Stimulated activated CD4-positive, alpha-beta T cell treated with anti-CD3 and anti-CD28 coated beads, Interleukin-4, amount 100 ng/mL, for 24 hours (primary cell): ENCODE data around the gene CEP104.

Experiments
- DNase-seq: peaks from one replicate; pipeline ENCODE4 v3.0.0-alpha.2; 2020

CEP104 gene

DNA sequence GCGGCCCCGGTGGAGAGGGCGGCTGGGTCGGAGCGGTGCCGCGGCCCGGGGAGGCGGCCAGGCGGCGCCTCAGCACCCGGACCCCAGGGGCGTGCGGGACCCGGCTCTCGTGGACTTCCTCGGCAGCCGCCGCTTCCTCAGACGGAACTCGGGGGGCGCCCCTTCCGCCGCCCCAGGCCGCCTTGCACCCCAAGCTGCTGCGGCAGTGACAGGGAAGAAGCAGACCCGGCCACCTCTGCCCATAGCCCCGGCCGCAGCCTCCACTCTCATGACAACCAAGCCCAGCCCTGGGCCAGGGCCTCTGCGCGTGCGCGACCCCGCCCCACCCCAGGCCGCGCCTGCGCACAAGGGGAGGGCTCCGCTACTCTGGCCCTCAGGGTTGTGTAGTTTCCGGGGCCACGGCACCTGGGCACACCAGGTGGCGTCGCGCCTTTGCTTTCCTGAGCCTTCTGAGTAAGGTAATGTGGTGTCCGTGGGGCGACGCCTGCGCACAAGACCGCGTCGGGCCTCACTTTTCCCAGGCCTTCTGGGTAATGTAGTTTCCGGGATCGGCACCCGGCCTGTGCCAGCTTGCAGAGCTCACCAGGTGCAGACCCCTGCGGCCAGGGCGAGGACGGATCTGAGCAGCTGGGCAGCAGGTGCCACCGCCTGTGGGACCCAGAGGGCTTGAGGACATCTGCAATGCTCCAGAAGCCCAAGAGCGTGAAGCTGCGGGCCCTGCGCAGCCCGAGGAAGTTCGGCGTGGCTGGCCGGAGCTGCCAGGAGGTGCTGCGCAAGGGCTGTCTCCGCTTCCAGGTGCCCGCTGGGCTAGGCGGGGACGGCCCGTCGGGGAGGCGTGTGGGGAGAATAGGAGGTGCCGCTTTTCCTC lies at the start of gene CEP104, which contains the start of gene DFFB:
Gene CEP104, minus strand, starts transcription at position 289 of the 868 bp plus-strand sequence. CDS start 4,804 bp downstream, outside the sequence.
Gene DFFB, plus strand, starts transcription at position 554 of the 868 bp plus-strand sequence. Its CDS starts 128 bp downstream, at position 682.
- peak; percentile 96 for DNase-seq

DNA sequence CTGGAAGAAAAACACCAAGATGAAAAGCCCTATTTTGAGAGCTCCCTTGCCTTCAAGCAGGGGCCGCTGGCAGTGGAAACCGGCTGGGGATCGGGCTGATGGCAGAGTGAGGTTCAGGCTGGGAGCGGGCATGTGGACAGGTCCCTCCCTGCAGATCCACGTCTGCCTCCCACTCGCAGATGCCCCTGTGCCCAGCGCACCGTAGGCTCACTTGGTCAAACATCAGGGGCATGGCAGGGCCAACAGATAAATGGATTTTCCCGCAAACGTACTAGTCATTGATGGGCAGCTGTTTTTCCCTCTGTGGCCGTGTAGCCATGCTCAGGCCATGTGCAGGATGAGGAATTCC lies 49.6 kb upstream of the CEP104 start:
- no peak for DNase-seq

DNA sequence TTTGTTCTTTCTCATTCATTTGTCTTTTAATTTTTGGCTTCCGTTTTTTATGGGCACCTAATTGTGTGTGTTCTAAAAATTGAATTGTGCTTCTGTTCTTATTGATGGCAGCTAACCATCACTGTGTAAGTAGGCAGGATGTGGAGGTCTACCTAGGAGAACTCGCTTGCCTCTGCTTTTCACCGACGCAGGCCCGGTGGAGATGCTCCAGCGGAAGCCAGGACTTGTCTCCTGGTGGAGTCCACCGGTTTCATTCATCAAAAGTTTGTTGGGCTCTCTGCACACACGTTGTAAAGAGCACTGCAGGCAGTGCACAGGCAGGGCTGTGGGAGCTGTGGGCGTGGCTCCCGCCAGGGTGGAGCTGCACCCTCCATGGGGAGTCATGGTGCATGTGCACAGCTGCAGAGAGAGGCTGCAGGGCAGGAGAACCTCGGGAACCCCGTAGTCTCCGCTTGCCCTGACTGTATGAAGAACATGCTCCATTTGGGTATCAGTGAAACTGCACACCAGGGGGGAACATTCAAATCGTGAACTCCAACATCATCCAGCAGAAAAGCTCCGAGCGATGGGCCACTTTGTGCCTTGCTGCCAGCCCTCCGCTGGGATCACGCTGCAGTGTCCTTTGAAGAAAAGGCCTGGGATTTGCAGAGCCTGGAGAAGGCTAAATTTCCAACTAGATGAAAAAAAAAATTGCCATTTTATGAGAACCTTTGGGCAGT lies 49.1 kb upstream of the CEP104 start:
- no peak for DNase-seq

DNA sequence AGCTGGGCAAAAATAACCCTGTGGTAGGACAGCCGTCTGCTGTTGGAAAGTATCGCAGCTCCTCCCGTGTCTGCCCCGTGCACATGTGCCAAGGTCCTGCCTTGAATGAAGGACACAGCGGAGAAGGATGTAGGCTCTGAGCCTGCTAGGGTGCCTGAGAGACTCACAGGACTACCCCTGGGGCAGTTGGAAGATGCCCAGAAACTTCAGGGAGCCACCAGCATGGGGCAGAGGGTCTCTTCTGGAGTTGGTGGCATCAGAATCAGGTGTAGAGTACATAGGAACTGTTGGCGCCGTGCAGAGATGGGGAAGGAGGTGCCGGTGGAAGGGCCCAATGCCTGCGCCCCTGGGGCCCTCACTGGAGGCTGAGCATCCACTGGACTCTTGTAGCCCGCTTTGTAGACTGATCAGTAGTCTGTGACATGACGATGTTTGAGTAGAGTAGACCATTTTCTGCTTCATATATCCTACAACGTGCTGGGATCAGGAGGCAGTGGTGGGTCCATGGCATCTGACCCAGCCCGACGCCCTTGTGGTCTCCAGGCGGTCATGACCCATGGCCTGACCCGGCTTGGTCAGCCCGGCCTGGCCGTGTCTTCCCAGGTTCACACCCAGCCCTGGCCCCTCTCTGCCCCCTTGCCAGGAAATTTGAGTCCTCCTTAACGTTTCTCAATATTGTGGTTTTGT lies 48.4 kb upstream of the CEP104 start:
- no peak for DNase-seq

DNA sequence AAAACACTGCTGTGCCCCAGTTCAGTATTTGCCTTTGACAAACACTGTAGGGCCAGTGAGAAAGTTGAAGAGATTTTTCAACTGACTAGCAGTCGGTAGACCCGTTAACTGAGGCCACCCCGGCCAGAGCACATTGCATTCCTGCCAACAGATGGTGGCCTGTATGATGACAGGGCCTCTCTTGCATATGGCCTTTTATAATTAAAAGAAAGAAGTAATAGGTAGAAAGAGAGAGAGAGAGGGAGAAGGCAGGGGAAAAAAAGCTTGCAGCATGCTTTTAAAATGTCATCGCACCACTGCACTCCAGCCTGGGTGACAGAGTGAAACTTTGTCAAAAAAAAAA lies 47.8 kb upstream of the CEP104 start:
- no peak for DNase-seq

- no peak for DNase-seq
Observed at GRCh38 chr1:3904006-3904842, 47.2 kb upstream of the CEP104 start.

GRCh38 chr1:3903141-3904005 lies 46.4 kb upstream of the CEP104 start:
- peak; percentile 8 for DNase-seq

- peak; percentile 27 for DNase-seq
Observed at GRCh38 chr1:3902571-3903091, 45.6 kb upstream of the CEP104 start.

DNA sequence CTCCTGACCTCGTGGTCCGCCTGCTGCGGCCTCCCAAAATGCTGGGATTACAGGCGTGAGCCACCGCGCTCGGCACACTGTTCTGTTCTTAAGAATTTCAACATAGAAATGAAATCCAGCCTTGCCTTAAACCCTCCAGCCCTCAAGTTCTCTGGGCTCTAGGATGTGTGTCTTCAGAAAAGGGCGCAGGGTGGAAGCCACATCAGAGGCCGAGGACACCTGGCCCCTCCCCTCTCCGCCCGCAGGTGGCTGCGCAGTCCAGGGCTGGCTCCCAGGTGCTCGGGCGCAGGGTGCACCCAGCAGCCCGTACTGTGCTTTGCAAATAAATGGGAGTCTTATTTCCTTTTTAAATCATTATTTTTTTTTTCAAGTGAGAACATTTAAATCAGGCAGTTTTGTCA lies 45.1 kb upstream of the CEP104 start:
- DNase-seq, result peak; percentile 20

DNA sequence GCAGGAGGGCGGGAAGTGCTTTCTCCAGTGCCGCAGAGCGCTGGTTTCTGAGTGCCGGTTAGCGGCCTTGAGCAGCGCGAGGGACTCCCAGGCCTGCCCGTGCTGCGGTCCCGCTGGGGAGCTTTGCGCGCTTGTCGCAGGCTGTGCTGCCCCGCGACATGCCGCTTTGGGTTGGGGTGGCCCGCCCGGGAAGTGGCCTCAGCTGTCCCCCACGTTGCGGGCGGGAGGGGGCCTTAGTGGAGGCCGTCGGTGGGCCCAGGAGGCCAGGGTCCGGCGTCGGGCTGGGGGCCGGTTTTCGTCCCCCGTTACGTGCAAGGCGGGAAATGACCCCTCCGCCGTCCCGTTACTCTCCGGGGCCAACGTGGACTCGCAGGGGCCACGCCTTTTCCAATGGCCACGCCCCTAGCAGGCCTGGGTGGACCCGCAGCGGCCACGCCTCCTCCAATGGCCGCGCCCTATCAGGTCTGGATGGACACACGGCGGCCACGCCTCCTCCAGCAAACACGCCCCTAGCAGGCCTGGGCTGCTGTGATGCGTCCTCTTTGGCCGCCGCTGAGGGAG lies 44.0 kb upstream of the CEP104 start:
- DNase-seq, result peak; percentile 89

DNA sequence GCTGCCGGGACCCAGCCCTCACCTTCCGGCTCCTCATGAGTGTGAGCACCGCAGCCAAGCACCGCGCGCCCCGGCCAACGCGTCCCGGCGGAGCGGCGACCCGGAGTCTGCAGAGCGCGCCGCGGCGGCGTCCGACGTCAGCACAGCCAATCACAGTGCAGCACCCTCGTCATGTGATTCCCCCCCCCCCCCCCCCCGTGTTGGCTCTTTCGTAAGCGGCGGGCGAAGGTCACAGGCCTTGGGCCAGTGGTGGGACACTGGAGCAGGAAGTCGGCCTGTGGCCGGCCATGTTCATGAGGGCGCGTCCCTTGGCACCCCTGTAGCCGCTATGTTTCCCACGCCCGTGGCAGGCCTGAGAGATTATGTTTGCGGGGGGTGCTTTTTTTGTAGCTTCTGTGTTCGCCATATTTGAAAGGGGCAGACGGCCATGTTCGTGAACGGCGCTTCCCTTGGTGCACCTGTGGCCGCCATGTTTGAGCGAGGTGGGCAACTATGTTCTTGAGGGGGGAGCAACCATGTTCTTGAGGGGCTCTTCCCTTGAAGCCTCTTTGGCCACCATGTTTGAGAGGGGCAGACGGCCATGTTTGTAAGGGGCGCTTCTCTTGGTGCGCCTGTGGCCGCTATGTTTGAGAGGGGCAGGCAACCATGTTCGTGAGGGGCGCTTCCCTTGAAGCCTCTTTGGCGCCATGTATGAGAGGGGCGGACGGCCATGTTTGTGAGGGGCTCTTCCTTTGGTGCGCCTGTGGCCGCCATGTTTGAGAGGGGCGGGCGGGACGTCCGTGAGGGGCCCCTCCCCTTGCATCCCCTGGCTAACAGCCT lies 43.3 kb upstream of the CEP104 start, which contains the start of gene C1orf174:
Gene C1orf174, minus strand, starts transcription at position 123 of the 819 bp plus-strand sequence. Its CDS starts 86 bp downstream, at position 37.
- peak; percentile 94 for DNase-seq

- peak; percentile 29 for DNase-seq
Observed at GRCh38 chr1:3899754-3900149, 42.7 kb upstream of the CEP104 start.

- DNase-seq, result no peak
Observed at GRCh38 chr1:3898994-3899753, 42.2 kb upstream of the CEP104 start.

DNA sequence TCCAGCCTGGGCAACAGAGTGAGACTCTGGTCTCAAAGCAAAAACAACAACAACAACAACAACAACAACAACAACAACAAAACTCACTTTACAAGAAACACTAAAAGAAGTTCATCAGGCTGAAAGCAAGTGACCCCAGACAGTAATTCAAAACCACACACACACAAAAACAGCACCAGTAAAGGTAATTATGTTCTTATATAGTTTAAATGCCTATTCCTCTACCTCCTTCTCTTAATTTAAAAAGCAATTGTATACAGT lies 41.4 kb upstream of the CEP104 start:
- no peak for DNase-seq

DNA sequence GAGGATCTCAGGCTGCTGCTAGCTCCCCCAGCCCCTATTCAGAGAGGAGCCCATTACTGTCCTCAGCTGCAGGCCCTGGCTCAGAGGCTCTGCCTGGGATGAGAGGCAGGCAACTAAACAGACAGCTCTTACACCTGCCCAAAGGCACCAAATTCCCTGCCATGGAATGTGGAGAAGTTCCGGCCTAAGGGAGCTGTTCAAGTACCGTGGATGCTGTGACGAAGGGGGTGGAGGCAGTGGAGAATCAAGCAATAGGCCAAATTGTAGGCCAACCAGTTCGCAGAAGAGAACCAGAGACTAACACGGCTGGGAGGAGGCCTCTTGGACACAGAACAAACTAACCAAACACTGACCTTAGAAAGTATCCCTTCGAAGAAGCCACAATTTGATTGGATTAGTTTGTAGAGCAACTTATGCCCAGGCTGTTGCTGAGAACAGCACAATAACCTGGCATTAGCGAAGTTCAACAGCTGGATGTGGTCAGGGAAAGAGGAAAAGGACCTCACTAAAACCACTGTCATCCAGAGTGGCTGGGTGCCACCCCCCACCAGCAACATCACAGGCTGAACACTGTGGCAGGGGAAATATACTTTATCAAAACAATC lies 39.5 kb upstream of the CEP104 start:
- DNase-seq, result no peak

DNA sequence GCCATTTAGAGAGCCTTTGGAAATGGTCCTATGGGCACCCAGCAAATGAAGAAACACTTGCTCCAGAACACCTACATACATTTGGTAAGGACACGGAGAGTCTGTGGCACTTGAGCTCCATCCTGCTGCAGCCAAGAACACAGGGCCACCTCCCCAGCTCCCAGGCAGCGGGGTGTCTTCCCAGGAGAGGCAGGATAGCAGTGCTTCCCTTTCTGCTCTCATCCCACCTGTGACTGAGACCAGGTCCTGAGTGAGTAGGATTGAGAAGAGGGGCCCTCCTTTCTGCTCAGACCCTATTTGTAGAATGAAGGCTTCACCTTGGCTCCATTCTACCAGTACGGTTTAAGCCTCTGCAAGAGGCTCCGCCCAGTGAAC lies 38.9 kb upstream of the CEP104 start:
- DNase-seq, result no peak

GRCh38 chr1:3895279-3895950 lies 38.4 kb upstream of the CEP104 start:
- no peak for DNase-seq

GRCh38 chr1:3894626-3895278 lies 37.7 kb upstream of the CEP104 start:
- no peak for DNase-seq
